B cell (primary cell): ENCODE results near the gene CENPF. TPM values are rescaled to one million over a fixed set of nuclear protein-coding genes. Genes with fewer than 3 reads are reported as not detected.
"Not testable (repeated sequence)": the region's sequence is repeated elsewhere in the genome, so short reads cannot be mapped to it uniquely, and the experiment has no call there.

Experiments used
- ATAC-seq: fragments of 200-7000 bp; cut with Tn5 transposase; one replicate; pipeline ENCODE4 v1.10.0; 2021; ENCODE audit warnings: low read depth, mild to moderate bottlenecking, moderate number of reproducible peaks, moderate library complexity
- CTCF ChIA-PET: fragments of 350-600 bp; sonication (Branson Sonifier 250); formaldehyde crosslinking; loops from one replicate; lab custom pipeline; 2021; ENCODE audit warnings: antibody characterized with exemption, inconsistent platforms; lab: Charles Lee
- POLR2A ChIA-PET: fragments of 350-600 bp; sonication (Branson Sonifier 250); formaldehyde crosslinking; loops from one replicate; lab custom pipeline; 2021; ENCODE audit warnings: antibody characterized with exemption; lab: Charles Lee
- DNase-seq: peaks from one replicate; pipeline ENCODE4 v3.0.0; 2013
- H2AFZ ChIP-seq: 2 replicates; pipeline ENCODE4 v1.6.1; 2012; ENCODE audit warnings: mild to moderate bottlenecking, low read depth, low read length; ENCODE audit not compliant: insufficient read depth, poor library complexity, severe bottlenecking
- H3K27ac ChIP-seq, 2 donors: 1 replicate in 1 of 2; 2 replicates in 1 of 2; pipeline ENCODE4 v1.5.1; 2012 to 2013; ENCODE audit warnings: low read length in 2 of 2, mild to moderate bottlenecking in 2 of 2, moderate library complexity in 1 of 2
- H3K27me3 ChIP-seq, 4 experiments: fragments of 200-600 bp in 1 of 4; sonication (generic) in 1 of 4; replicated peaks in 1 of 4; 1 replicate in 2 of 4; 2 replicates in 2 of 4; pipeline versions ENCODE4 v1.6.1 to v1.7.0; 2013 to 2016; ENCODE audit warnings: low read length in 3 of 4, mild to moderate bottlenecking in 2 of 4, mixed read lengths in 1 of 4, moderate library complexity in 1 of 4; ENCODE audit not compliant: insufficient read depth in 4 of 4, control insufficient read depth in 3 of 4; ENCODE audit errors: control extremely low read depth in 1 of 4
- H3K36me3 ChIP-seq, 2 experiments: replicated peaks in 1 of 2; 1 replicate in 1 of 2; 2 replicates in 1 of 2; pipeline versions ENCODE4 v1.6.1 to v1.7.1; 2013; ENCODE audit warnings: low read length in 1 of 2; ENCODE audit not compliant: insufficient read depth in 2 of 2, control insufficient read depth in 1 of 2; ENCODE audit errors: control extremely low read depth in 1 of 2, extremely low read depth in 1 of 2
- H3K4me1 ChIP-seq, 2 donors: fragments of 200-600 bp in 1 of 2; sonication (generic) in 1 of 2; 1 replicate in 1 of 2; 2 replicates in 1 of 2; pipeline versions ENCODE4 v1.5.1 to v1.6.1; 2013 to 2017; ENCODE audit warnings: low read length in 2 of 2; ENCODE audit not compliant: control insufficient read depth in 2 of 2, insufficient read depth in 2 of 2
- H3K4me2 ChIP-seq: replicated peaks from 2 replicates; pipeline ENCODE3; 2012; ENCODE audit warnings: mild to moderate bottlenecking, low read depth, low read length; ENCODE audit not compliant: poor library complexity, severe bottlenecking
- H3K4me3 ChIP-seq, 5 experiments: fragments of 200-600 bp in 1 of 5; sonication (generic) in 1 of 5; 1 replicate in 3 of 5; 2 replicates in 2 of 5; pipeline versions ENCODE4 v1.5.1 to v1.7.0; 2011 to 2016; ENCODE audit warnings: low read length in 4 of 5, mild to moderate bottlenecking in 4 of 5, low read depth in 2 of 5, control low read depth in 1 of 5, moderate library complexity in 1 of 5; ENCODE audit not compliant: insufficient read depth in 1 of 5; ENCODE audit errors: control extremely low read depth in 1 of 5, extremely low read depth in 1 of 5
- H3K79me2 ChIP-seq: fragments of 200-600 bp; sonication (generic); one replicate; pipeline ENCODE4 v1.6.0; 2016; ENCODE audit warnings: low read length; ENCODE audit not compliant: control insufficient read depth, insufficient read depth
- H3K9ac ChIP-seq: fragments of 200-600 bp; sonication (generic); 2 replicates; pipeline ENCODE4 v1.6.1; 2017; ENCODE audit warnings: mild to moderate bottlenecking, low read length, moderate library complexity
- H3K9me3 ChIP-seq, 3 donors: one replicate each; pipeline versions ENCODE4 v1.6.1 to v1.7.1; 2013; ENCODE audit warnings: low read length in 2 of 3; ENCODE audit not compliant: control insufficient read depth in 2 of 3, insufficient read depth in 1 of 3; ENCODE audit errors: control extremely low read depth in 1 of 3
- H4K20me1 ChIP-seq: 2 replicates; pipeline ENCODE4 v1.6.0; 2012; ENCODE audit warnings: mild to moderate bottlenecking, low read length; ENCODE audit not compliant: insufficient read depth, control insufficient read depth, poor library complexity, severe bottlenecking
- H3K27ac Mint-ChIP-seq: one replicate; pipeline ENCODE4 v1.8.0; 2021; ENCODE audit warnings: mixed read lengths
- H3K27me3 Mint-ChIP-seq: one replicate; pipeline ENCODE4 v1.8.0; 2021; ENCODE audit warnings: mixed read lengths
- H3K4me1 Mint-ChIP-seq: one replicate; pipeline ENCODE4 v1.8.0; 2021; ENCODE audit warnings: mixed read lengths
- H3K4me3 Mint-ChIP-seq: one replicate; pipeline ENCODE4 v1.8.0; 2021; ENCODE audit warnings: mixed read lengths
- H3K9me3 Mint-ChIP-seq: one replicate; pipeline ENCODE4 v1.8.0; 2022; ENCODE audit warnings: mixed read lengths; ENCODE audit not compliant: insufficient read depth
- CTCF ChIP-seq: fragments of 200-600 bp; IDR thresholded peaks from one replicate; pipeline ENCODE4 v1.8.0; 2022; ENCODE audit warnings: antibody characterized with exemption, mild to moderate bottlenecking
- EZH2 ChIP-seq: IDR thresholded peaks from 2 replicates; pipeline ENCODE4 v1.6.1; 2012; ENCODE audit warnings: borderline replicate concordance, low read depth, mild to moderate bottlenecking, moderate library complexity, low read length; ENCODE audit not compliant: insufficient read depth, poor library complexity, severe bottlenecking
- WGBS: methylation state at CpG from one replicate; pipeline ENCODE4 v1.1.5; 2013; ENCODE audit warnings: missing lambda C conversion rate; ENCODE audit not compliant: insufficient coverage; 5-methylcytosine and 5-hydroxymethylcytosine counted together
- intact Hi-C: fragments of 100-400 bp; cut with micrococcal nuclease; formaldehyde crosslinking; loops from one replicate; pipeline ENCODE4 v1.10.0; 2022
- polyA plus RNA-seq: library from polyadenylated mRNA; depleted of rRNA; stranded (reverse); fragments of >200 nt; gene quantifications from 2 replicates; pipeline ENCODE4 v1.2.3, GENCODE V29; 2012
- total RNA-seq, 2 donors: library from RNA; stranded (reverse); fragments of 120-200 nt in 1 of 2; gene quantifications; 1 replicate in 1 of 2; 2 replicates in 1 of 2; pipeline versions ENCODE4 v1.2.3 to v1.2.4, GENCODE V29; 2013 to 2022

The CENPF gene
- total and polyA plus RNA-seq, 2 donors (not counting 1 experiment from before 2014, with no cell fraction given): 0.12 to 3.0 TPM

GRCh38 chr1:214673576-214673975, 70.6 kb downstream of the CENPF start:
- Mint-ChIP-seq H3K27ac (no peak overlapping the region), H3K4me1 (no peaks in the 10 kb centered on the region), H3K9me3 (no peaks in the 10 kb centered on the region), H3K4me3 (no peak overlapping the region), H3K27me3 (no peaks in the 10 kb centered on the region)
- DNase-seq (no peak), ATAC-seq (no peak)
- H3K4me1 ChIP-seq: no peaks in the 10 kb centered on the region
- no peak overlapping the region for H3K9ac ChIP-seq
- H3K4me2 ChIP-seq: no peak overlapping the region
- TF ChIP-seq EZH2 (no peak), CTCF (no peak)
- WGBS: 84% methylated on average over 7 of the region's 8 CpGs
- no peaks in the 10 kb centered on the region for H3K79me2 ChIP-seq
- H3K27me3 ChIP-seq: no peaks in the 10 kb centered on the region
- H3K36me3 ChIP-seq: no peaks in the 10 kb centered on the region
- H4K20me1 ChIP-seq: no peaks in the 10 kb centered on the region
- H3K4me3 ChIP-seq: no peak overlapping the region
- H2AFZ ChIP-seq: no peak overlapping the region
- CTCF ChIA-PET: no interaction called here
- no peaks in the 10 kb centered on the region for H3K9me3 ChIP-seq
- intact Hi-C loops: no loop called here
- no peak overlapping the region for H3K27ac ChIP-seq
- POLR2A ChIA-PET: no interaction called here

- ATAC-seq, H3K27me3 Mint-ChIP-seq, H3K27me3 ChIP-seq, POLR2A ChIA-PET, H3K4me1 ChIP-seq, H3K27ac Mint-ChIP-seq, H3K9ac ChIP-seq, H4K20me1 ChIP-seq, H3K79me2 ChIP-seq, H3K4me1 Mint-ChIP-seq, H3K4me3 ChIP-seq, H3K4me2 ChIP-seq, intact Hi-C loops, H2AFZ ChIP-seq, H3K36me3 ChIP-seq, H3K4me3 Mint-ChIP-seq, DNase-seq, H3K9me3 Mint-ChIP-seq, H3K27ac ChIP-seq, H3K9me3 ChIP-seq, CTCF ChIA-PET: not testable (repeated sequence)
- no CpG with 5 or more reads among the region's 1 CpG for WGBS
Observed at GRCh38 chr1:214675524-214675923, 72.5 kb downstream of the CENPF start.
